NB4 (cell line): Measurements from ENCODE around the gene SDK2.
A peak's percentile ranks its signal among the peaks of the same experiment; 100 is the strongest.

ENCODE experiments used
- DNase-seq: peaks from one replicate; pipeline ENCODE4 v3.0.0; 2010; ENCODE audit warnings: low read depth
- H3K4me3 ChIP-seq: one replicate; pipeline ENCODE4 v1.5.1; 2011; ENCODE audit warnings: mild to moderate bottlenecking, low read depth, low read length, moderate library complexity
- MAX ChIP-seq: IDR thresholded peaks from 2 replicates; pipeline ENCODE4 v1.6.1; 2011; ENCODE audit warnings: low read depth, low read length
- MYC ChIP-seq: IDR thresholded peaks from 2 replicates; pipeline ENCODE4 v1.6.1; 2011; ENCODE audit warnings: low read depth, low read length
- POLR2A ChIP-seq: IDR thresholded peaks from 2 replicates; pipeline ENCODE4 v1.6.1; 2011; ENCODE audit warnings: mild to moderate bottlenecking; ENCODE audit not compliant: insufficient read length; ENCODE audit errors: extremely low read depth
- TF ChIP-seq, protein P1 (sequence below): IDR thresholded peaks from one replicate; pipeline ENCODE4 v1.5.1; 2012; ENCODE audit warnings: low read depth, low read length

The SDK2 gene

GRCh38 chr17:73658821-73659515, 14.7 kb upstream of the SDK2 start:
- TF ChIP-seq MYC = no peak
- no peak for TF ChIP-seq MAX
- TF ChIP-seq, protein P1, sequence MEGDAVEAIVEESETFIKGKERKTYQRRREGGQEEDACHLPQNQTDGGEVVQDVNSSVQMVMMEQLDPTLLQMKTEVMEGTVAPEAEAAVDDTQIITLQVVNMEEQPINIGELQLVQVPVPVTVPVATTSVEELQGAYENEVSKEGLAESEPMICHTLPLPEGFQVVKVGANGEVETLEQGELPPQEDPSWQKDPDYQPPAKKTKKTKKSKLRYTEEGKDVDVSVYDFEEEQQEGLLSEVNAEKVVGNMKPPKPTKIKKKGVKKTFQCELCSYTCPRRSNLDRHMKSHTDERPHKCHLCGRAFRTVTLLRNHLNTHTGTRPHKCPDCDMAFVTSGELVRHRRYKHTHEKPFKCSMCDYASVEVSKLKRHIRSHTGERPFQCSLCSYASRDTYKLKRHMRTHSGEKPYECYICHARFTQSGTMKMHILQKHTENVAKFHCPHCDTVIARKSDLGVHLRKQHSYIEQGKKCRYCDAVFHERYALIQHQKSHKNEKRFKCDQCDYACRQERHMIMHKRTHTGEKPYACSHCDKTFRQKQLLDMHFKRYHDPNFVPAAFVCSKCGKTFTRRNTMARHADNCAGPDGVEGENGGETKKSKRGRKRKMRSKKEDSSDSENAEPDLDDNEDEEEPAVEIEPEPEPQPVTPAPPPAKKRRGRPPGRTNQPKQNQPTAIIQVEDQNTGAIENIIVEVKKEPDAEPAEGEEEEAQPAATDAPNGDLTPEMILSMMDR = no peak
- DNase-seq = no peak
- H3K4me3 ChIP-seq = no peak overlapping the region

DNA sequence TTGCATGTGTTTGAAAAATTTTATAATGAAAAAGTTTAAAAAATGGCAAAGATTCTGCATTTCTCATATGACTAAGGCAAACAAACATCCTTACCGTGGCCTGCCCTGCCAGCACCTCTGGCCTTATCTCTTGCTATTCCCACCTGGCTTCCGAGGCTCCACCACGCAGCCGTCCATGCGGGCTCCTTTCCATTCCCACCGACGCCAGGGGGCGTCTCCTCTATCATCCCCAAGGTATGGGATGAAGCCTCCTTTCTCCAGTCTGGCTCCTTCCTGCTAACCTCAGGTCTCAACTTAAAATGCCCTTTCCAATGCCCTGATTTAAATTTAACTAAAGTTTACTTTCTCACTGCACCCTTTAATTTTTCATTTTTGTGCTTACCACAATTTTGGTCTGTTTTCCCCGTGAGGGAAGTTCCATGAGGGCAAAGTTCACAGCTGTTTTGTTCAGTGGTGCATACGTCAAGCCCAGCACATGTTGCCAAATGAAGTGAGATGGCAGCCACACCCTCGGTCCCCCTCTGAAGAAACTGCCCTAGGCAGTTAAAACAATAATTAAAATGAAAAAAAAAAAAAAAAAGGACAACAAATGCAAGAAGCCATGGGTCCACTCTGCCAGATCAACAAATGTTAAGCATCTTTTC, 13.3 kb upstream of the SDK2 start:
- peak; percentile 40 for DNase-seq
- no peak overlapping the region for H3K4me3 ChIP-seq
- TF ChIP-seq MAX = no peak
- TF ChIP-seq MYC = no peak
- TF ChIP-seq POLR2A = no peak
- TF ChIP-seq, protein P1 = peak; percentile 63

DNA sequence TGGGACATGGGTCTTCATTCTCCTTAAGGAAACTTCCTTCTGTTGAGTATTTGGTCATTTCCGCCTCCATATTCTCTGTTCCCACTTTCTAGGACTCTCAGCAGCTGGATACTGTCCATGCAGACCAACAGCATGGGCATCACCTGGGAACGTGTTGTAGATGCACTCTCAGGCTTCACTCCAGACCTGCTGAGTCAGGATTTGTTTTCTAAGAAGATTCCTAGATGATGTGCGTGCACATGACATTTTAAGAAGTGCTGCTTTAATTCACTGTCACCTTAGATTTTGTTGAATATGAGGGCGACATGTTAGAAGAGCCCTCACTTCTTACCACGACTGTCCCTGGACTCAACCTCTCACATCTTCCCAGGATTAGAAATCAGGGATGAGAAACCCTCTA, 10.0 kb upstream of the SDK2 start:
- DNase-seq = no peak
- TF ChIP-seq MAX (no peak), POLR2A (no peak), MYC (no peak)
- TF ChIP-seq, protein P1 = no peak
- no peak overlapping the region for H3K4me3 ChIP-seq

DNA sequence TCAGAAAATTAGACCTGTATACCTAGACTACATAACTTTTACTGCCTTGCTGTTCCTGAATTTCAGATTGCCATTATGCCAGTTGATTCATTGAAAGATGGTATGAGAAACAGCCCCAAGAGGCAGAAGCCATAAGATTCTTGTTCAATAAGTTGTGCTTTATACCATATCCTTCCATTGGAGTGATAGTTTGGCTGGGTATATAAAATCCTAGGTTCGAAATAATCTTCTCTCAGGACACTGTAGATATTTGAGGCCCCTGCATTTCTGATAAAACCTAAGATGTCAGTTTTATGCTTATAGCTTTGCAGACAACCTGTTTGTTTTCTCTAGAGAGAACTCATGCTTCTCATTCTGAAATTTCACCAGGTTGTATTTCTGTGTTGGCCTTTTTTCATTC, 9.6 kb upstream of the SDK2 start:
- no peak overlapping the region for H3K4me3 ChIP-seq
- TF ChIP-seq POLR2A = no peak
- TF ChIP-seq MAX = no peak
- TF ChIP-seq MYC = no peak
- TF ChIP-seq, protein P1 = no peak
- DNase-seq = no peak

DNA sequence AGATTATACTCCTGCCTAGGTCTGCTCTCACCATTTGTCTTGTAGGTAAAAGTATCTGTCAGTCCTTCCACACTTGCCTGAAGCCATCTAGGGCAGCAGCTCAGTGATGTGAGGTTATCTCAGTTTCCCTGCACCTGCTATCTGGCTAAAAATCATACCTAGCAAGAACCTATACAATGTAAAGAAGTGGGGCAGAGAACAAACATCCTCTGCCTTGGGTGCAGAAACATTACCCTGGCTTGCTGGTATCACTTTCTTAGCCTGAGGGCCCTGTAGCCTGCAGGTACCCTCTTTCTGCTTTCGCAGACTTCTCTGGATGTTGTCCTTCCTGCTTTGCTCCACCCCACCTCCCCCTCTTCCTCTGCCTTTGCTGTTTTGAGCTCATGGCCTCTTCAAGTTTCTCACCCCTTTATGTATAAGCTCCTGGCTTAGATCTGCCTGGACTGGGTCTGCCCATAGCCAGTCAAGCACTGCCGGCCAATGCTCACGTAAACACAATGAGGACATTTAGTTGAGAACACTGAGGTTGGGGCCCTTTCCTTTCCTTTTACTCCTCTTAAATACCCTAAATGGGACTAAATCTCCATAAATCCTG, 8.7 kb upstream of the SDK2 start:
- DNase-seq = no peak
- no peak overlapping the region for H3K4me3 ChIP-seq
- TF ChIP-seq POLR2A (no peak), MAX (no peak), MYC (no peak)
- TF ChIP-seq, protein P1 = no peak
